Tibial nerve (tissue), 4 donors: ENCODE results near the gene DNAH10. TPM values are rescaled to one million over a fixed set of nuclear protein-coding genes. Genes with fewer than 3 reads are reported as not detected.

Experiments used
- DNase-seq, 2 donors: peaks; one replicate each; pipeline ENCODE4 v3.0.0-alpha.2; 2019; ENCODE audit warnings: low spot score in 2 of 2
- H3K27ac ChIP-seq, 4 donors: fragments of 200-600 bp; sonication (generic) in 3 of 4; one replicate each; pipeline ENCODE4 v1.5.1; 2017 to 2019; ENCODE audit warnings: mild to moderate bottlenecking in 1 of 4
- H3K27me3 ChIP-seq, 2 donors: fragments of 200-600 bp; sonication (generic) in 1 of 2; one replicate each; pipeline versions ENCODE4 v1.5.1 to v1.6.0; 2017 to 2019
- H3K36me3 ChIP-seq, 3 donors: fragments of 200-600 bp; sonication (generic); one replicate each; pipeline ENCODE4 v1.5.1; 2018 to 2019
- H3K4me1 ChIP-seq, 4 donors: fragments of 200-600 bp; sonication (generic) in 3 of 4; one replicate each; pipeline ENCODE4 v1.5.1; 2017 to 2019
- H3K4me3 ChIP-seq, 4 donors: fragments of 200-600 bp; sonication (generic) in 3 of 4; one replicate each; pipeline ENCODE4 v1.5.1; 2017 to 2019; ENCODE audit warnings: mild to moderate bottlenecking in 1 of 4, moderate library complexity in 1 of 4
- H3K9me3 ChIP-seq, 4 donors: fragments of 200-600 bp; sonication (generic) in 3 of 4; one replicate each; pipeline ENCODE4 v1.5.1; 2017 to 2019
- EP300 ChIP-seq, 2 donors: sonication (generic); formaldehyde crosslinking; IDR thresholded peaks; one replicate each; pipeline ENCODE4 v1.6.1; 2017; ENCODE audit warnings: antibody characterized with exemption in 2 of 2, mild to moderate bottlenecking in 1 of 2
- POLR2A ChIP-seq, 2 donors: fragments of 450-650 bp; IDR thresholded peaks; one replicate each; pipeline ENCODE4 v1.6.1; 2017; ENCODE audit warnings: antibody characterized with exemption in 2 of 2, mild to moderate bottlenecking in 2 of 2, moderate library complexity in 2 of 2
- WGBS, 2 donors: methylation state at CpG; one replicate each; pipeline ENCODE4 v1.1.5; 2018; 5-methylcytosine and 5-hydroxymethylcytosine counted together
- total RNA-seq, 4 donors: library from RNA; depleted of rRNA; stranded (reverse); fragments of >200 nt; gene quantifications; one replicate each; pipeline ENCODE4 v1.1.0, GENCODE V29; 2016
- TF ChIP-seq, protein P1 (sequence below), 5 experiments: fragments of 200-600 bp in 3 of 5; fragments of 450-650 bp in 2 of 5; sonication (generic) in 3 of 5; IDR thresholded peaks; one replicate each; pipeline ENCODE4 v1.5.1; 2016 to 2019; ENCODE audit warnings: antibody characterized with exemption in 5 of 5, mild to moderate bottlenecking in 3 of 5, moderate library complexity in 2 of 5

DNAH10 gene
- total RNA-seq, 4 donors from 2014 or later, result 3.1 TPM; not detected in 3

DNA sequence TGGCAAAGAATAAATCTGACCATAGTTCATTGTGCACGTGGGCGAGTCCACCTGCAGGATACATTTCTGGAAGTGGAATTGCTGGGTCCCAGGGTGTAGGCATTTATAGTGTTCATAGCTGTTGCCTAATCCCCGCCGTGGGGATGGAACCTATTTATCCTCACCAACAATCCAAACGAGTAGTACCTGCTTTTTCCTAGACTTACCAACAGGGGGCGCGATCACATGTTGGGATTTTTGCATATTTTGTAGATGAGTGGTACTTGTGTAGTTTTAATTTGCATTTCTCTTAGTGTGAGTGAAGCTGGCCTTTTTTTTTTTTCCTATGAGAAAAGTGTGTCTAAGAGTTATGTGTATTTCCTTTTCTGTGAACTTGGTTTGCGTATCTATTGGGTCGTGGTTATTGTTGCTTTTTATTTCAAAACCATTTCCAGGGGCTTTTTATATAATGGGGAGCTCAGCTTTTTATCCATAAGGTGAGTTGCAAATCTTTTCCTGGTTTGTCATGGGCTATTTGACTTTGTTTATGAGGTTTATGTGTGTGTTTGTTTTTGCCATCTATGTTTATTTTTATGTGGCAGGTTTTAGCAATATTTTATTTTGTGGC, 143.3 kb downstream of the DNAH10 start:
- TF ChIP-seq EP300 (IDR thresholded peaks at IDR 0.05), result no peak
- TF ChIP-seq, protein P1, sequence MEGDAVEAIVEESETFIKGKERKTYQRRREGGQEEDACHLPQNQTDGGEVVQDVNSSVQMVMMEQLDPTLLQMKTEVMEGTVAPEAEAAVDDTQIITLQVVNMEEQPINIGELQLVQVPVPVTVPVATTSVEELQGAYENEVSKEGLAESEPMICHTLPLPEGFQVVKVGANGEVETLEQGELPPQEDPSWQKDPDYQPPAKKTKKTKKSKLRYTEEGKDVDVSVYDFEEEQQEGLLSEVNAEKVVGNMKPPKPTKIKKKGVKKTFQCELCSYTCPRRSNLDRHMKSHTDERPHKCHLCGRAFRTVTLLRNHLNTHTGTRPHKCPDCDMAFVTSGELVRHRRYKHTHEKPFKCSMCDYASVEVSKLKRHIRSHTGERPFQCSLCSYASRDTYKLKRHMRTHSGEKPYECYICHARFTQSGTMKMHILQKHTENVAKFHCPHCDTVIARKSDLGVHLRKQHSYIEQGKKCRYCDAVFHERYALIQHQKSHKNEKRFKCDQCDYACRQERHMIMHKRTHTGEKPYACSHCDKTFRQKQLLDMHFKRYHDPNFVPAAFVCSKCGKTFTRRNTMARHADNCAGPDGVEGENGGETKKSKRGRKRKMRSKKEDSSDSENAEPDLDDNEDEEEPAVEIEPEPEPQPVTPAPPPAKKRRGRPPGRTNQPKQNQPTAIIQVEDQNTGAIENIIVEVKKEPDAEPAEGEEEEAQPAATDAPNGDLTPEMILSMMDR (IDR thresholded peaks at IDR 0.05), result peak; percentile 63 to 70 (median 63)
- peaks cover 0 to 15% of the 10 kb centered on the region in 2 donors for H3K27me3 ChIP-seq
- H3K4me1 ChIP-seq, result peaks cover 0 to 3% (median 1%) of the 10 kb centered on the region in 4 donors
- DNase-seq, result peak in 1 of 2 donors; percentile 70
- H3K9me3 ChIP-seq, result no peaks in the 10 kb centered on the region
- WGBS, 2 donors, result 29 to 32% methylated on average over 9 of the region's 9 CpGs
- no peaks in the 10 kb centered on the region for H3K36me3 ChIP-seq
- H3K27ac ChIP-seq, result no peak overlapping the region
- H3K4me3 ChIP-seq, result no peak overlapping the region

DNA sequence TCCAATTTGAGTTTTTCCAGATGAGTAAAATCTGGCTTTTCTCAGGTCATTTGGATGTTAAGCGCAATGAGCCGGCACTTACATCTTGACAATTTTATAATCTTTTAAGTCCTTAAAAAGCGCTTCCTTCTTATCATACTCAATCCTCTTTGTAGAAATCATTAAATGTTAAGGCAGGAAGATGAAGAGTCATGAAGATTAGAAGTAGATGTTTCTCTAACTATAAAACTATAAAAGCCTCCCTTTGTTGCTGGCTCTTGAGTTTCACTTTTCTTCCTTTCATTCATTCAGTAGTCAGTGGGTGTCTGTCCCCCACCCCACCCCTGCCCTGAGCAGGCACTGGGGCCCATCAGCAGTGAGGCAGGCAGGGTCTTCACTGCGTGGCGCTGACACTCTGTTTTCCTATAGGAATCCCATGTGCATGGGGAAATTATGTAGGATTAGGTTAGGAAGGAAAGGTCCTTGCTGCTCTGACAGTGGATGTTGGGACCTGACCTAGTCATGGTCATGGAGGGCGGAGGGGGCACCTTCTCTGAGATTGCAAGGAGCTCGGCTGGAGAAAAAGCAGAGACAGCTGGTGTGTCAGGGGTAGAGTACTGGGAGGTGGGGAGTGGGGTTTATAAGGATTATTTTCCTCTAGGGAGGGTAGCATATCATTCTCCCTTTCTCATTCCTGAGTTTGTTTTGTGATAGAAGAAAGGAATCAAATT, 144.8 kb downstream of the DNAH10 start:
- WGBS, 2 donors, result 95% methylated on average over 7 of the region's 7 CpGs
- Histone ChIP-seq H3K4me1 (peaks cover 0 to 3% (median 1%) of the 10 kb centered on the region in 4 donors), H3K36me3 (no peaks in the 10 kb centered on the region), H3K9me3 (no peaks in the 10 kb centered on the region), H3K27ac (peak overlapping the region in 3 of 4 donors; percentile 8 to 44 (median 24)), H3K4me3 (no peak overlapping the region), H3K27me3 (peaks cover 0 to under 1% of the 10 kb centered on the region in 2 donors)
- TF ChIP-seq EP300 (IDR thresholded peaks at IDR 0.05) (no peak), POLR2A (IDR thresholded peaks at IDR 0.05) (no peak)
- TF ChIP-seq, protein P1 (IDR thresholded peaks at IDR 0.05), result no peak
- no peak for DNase-seq

DNA sequence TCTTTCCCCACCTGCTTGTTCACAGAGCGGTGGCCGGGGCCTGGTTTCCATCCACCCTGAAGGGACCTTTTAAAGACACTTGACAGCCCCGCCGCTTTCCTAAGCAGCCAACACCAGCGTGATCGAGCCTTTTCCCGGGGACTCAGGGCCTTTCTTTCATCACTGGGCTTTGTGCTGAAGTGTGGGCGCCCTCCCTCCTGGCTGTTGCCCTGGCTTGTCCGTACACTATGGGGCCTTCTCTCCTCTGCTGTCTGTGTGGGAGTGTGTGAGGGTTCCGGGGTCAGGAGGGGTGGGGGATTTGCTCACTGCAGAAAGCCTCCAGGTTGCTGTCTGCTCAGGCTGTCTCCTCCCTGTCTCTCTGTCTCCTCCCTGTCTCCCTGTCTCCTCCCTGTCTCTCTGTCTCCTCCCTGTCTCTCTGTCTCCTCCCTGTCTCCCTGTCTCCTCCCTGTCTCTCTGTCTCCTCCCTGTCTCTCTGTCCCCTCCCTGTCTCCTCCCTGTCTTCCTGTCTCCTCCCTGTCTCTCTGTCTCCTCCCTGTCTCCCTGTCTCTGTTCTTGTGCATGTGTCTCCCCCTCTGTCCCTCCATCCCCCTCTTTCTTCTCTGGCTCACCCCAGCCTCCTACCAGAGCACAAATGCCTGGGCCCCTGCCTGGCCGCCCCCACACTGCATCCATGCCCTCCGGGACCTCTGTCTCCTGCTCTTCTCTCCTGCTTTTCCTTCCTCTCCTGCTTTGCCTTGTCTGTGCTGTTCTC, 145.8 kb downstream of the DNAH10 start:
- WGBS, 2 donors, result 45 to 58% methylated on average over 12 of the region's 12 CpGs
- Histone ChIP-seq H3K4me1 (peaks cover 0 to 3% (median 1%) of the 10 kb centered on the region in 4 donors), H3K27me3 (no peaks in the 10 kb centered on the region), H3K4me3 (no peak overlapping the region), H3K27ac (peak overlapping the region in 3 of 4 donors; percentile 8 to 44 (median 43)), H3K9me3 (no peaks in the 10 kb centered on the region), H3K36me3 (no peaks in the 10 kb centered on the region)
- DNase-seq, result no peak
- TF ChIP-seq POLR2A (IDR thresholded peaks at IDR 0.05) (no peak), EP300 (IDR thresholded peaks at IDR 0.05) (no peak)
- TF ChIP-seq, protein P1 (IDR thresholded peaks at IDR 0.05), result no peak

DNA sequence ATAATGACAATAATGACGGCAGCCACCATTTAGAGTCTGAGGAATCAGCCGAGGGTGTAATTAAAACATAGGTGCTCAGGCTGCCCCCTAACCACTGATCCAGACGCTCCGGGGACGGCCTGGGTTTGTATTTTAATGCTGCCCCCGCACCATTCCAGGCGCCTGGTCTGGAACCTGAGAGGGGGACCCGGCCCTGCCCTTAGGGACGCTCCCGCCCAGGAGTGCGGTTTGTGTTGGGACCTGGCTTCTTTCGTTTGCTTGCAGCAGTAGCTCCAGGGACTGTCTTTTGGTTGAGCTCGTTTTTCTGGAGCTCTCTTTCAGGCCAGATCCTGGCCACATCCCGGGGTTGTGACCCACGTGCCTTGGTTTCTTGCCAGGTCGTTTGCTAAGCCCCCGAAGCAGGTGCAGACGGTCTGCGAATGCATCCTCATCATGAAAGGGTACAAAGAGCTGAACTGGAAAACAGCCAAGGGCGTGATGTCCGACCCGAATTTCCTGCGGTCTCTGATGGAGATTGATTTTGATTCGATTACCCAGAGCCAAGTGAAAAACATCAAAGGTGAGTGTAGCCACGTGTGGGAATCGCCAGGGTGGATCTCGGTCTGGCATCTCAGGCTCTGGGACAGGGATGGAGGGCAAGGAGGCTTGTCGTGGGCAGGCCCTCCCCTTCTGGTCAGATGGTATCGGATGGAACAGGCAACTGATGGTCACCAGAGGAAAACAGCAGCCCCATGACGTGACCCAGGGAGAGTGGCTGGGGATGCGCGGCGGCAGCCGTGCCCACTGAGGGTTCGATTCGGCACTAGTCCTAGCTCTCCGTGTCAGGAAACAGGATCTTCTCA, 147.0 kb downstream of the DNAH10 start:
- no peak for DNase-seq
- Histone ChIP-seq H3K36me3 (no peaks in the 10 kb centered on the region), H3K27me3 (no peaks in the 10 kb centered on the region), H3K4me1 (peaks cover 0 to 3% (median 1%) of the 10 kb centered on the region in 4 donors), H3K4me3 (no peak overlapping the region), H3K9me3 (no peaks in the 10 kb centered on the region), H3K27ac (no peak overlapping the region)
- TF ChIP-seq, protein P1 (IDR thresholded peaks at IDR 0.05), result no peak
- TF ChIP-seq EP300 (IDR thresholded peaks at IDR 0.05) (no peak), POLR2A (IDR thresholded peaks at IDR 0.05) (no peak)
- 63 to 65% methylated on average over 37 of the region's 37 CpGs for WGBS, 2 donors
